GM12873 (cell line): ENCODE measurements around the gene LBHD2.
A peak's percentile ranks its signal among the peaks of the same experiment; 100 is the strongest.

Experiments
- CTCF ChIP-seq: IDR thresholded peaks from 2 replicates; pipeline ENCODE4 v1.5.1; 2012; ENCODE audit warnings: low read depth, mild to moderate bottlenecking, moderate library complexity, low read length, control low read depth; ENCODE audit not compliant: insufficient read depth; ENCODE audit errors: missing control alignments

LBHD2 gene

DNA sequence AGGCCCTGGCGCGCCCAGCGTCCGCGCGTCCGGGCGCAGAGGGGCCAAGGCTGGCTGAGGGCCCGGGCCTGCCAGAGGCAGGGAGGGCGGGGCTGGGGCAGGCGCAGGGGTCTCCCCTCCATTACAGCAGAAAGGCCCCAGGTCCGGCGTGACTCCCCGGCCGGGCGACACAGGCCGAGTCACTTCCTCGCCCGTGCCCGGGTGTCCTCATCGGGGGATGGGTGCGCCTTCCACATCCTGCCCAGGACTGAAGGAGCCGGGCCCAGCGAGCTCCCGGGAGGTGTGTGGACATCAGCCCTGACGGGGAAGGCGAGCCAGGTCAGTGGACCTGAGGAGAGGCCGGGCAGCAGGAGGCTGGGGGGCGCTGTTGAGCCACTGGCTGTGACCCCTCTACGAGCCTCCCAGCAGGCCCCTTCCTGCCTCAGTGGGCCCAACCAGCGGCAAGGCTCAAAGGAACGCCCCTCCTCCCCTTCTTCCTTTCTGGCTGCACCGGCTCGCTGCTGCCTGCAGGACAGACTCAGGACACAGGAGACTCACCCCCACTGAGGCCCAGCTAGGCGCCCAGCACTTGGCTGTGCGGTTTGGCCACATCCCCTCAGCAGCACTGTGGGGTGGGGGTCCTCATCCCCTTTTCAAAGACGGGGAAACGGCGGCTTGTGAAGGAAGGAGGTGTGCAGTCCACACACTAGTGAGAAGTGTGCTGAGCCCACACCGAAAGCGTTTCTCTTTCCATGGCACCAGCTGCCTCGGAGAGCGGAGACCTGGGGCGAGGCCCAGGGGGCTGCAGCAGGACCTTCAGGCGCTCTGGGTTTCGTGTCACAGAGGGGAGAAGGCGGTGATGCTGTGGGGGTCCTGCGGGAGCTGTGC is 39.9 kb downstream of the LBHD2 start:
- TF ChIP-seq CTCF, result peak; percentile 48

DNA sequence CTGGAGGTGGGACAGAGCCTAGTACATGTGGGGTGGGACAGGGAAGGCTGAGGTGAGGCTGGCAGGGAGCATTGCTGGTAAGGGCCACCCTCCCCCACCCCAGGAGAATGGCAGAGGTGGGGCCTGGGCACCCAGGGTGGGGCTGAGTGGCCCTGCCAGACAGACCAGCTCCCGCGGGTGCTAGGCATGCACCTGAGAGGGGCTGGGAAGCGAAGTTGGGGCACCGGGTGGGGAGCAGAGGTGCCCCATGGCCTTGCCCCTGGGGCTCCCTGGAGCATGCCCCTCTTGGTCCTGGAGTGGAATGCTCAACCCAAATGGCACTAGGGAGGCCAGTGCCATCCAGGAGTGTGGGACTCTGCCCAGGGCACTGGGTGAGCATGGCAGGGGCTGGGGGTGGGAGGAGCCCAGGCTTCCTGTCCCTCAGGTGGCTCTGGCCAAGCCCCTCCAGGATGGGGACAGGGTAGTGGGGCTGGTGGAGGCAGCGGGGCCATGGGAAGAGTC is 40.5 kb downstream of the LBHD2 start:
- no peak for TF ChIP-seq CTCF

DNA sequence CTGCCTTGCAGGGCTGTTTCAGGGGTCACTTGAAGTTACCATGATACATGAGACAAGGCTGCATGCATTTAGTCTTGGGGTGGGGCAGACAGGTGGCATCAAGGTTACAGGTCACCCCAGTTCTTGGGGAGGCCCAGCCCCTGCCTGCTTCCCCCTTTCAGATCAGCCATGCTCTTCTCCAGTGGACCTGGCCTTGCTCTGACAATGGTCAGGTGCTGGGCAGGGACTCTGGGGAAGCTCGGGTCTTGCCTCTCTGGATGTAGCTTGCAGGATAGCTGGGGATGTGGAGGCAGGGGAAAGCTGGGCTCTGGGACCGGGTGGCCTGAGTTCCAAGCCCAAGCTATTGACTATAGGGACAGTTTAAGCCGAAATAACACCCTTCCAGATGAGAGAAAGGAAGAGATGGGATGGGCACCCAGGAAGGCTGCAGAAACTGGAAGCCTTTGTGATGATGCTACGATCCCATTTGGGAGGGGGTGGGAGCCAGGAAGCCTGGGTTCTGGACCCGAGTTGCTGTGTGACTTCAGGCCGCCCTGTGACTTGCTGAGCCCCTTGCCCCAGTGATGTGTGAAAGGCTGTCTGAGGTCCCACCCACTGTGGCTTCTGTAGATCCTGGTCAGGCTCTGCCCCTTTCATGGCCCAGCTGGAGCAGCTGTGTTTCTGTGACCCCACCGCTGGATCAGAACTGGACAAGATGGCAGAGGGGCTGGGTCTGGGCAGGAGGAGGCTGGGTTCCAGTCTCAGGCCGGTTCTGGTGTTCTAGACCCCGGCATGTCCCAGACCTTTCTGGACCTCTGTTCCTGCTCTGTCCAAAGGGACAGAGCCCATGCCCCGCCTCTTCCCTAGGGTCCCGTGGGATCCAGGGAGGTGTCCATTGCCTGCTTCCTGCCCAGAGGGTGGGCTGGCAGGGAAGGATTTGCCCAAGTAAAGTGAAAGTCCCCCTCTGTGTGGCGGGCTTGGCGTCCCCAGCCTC is 41.4 kb downstream of the LBHD2 start:
- TF ChIP-seq CTCF, result no peak

- TF ChIP-seq CTCF, result no peak
These were observed 42.3 kb downstream of the LBHD2 start for GRCh38 chr14:103126088-103126872.

DNA sequence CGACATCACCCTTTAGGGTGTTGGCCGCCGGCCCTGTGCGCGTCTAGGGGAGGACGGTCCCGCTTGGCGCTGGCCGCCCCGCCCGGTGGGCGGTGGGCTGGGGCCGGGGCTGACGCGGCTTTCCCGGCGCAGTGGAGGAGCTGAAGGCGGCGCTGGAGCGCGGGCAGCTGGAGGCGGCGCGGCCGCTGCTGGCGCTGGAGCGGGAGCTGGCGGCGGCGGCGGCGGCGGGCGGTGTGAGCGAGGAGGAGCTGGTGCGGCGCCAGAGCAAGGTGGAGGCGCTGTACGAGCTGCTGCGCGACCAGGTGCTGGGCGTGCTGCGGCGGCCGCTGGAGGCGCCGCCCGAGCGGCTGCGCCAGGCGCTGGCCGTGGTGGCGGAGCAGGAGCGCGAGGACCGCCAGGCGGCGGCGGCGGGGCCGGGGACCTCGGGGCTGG is 42.9 kb downstream of the LBHD2 start:
- TF ChIP-seq CTCF, result no peak

DNA sequence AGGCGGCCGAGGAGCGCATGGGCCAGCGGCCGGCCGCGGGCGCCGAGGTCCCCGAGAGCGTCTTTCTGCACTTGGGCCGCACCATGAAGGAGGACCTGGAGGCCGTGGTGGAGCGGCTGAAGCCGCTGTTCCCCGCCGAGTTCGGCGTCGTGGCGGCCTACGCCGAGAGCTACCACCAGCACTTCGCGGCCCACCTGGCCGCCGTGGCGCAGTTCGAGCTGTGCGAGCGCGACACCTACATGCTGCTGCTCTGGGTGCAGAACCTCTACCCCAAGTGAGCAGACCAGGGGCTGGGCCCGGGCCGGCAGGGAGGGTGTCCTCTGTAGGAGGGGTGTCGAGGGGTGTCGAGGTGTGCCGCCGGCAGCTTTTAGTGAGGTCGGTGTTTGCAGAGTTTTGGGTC is 43.3 kb downstream of the LBHD2 start:
- no peak for TF ChIP-seq CTCF
